GM12891 (cell line): ENCODE data around the gene BBS1.

Source experiments
- POLR2AphosphoS5 ChIP-seq: IDR thresholded peaks from 2 replicates; pipeline ENCODE4 v1.6.1; 2011; ENCODE audit warnings: low read depth, low read length, control low read depth
- SPI1 ChIP-seq: IDR thresholded peaks from 2 replicates; pipeline ENCODE4 v1.6.1; 2011; ENCODE audit warnings: low read depth, low read length, control low read depth

GRCh38 chr11:66564538-66564937, 54.1 kb downstream of the BBS1 start:
- no peak for TF ChIP-seq SPI1
- TF ChIP-seq POLR2AphosphoS5 = no peak
